Measurements from ENCODE around the gene EEF1A2. TPM values are rescaled to one million over a fixed set of nuclear protein-coding genes. Genes with fewer than 3 reads are reported as not detected.

EEF1A2 gene
- total RNA-seq, 1 experiment from 2014 or later = 32.0 TPM

GRCh38 chr20:63463400-63464288, 35.2 kb downstream of the EEF1A2 start:
- H3K27me3 Mint-ChIP-seq (ENCODE audit: insufficient read depth, unreplicated experiment) = peaks cover 59% of the 10 kb centered on the region

GRCh38 chr20:63462244-63462643, 36.6 kb downstream of the EEF1A2 start:
- ChIA-PET POLR2A (no interaction called here), CTCF (no interaction called here)
- Histone ChIP-seq H3K4me1 (no peaks in the 10 kb centered on the region), H3K9me3 (no peaks in the 10 kb centered on the region), H3K4me3 (ENCODE audit: low read depth, low read length) (no peak overlapping the region), H3K27me3 (replicated peaks; ENCODE audit: control insufficient read depth, insufficient read depth, low read length) (peaks cover 8% of the 10 kb centered on the region), H3K36me3 (ENCODE audit: control insufficient read depth, insufficient read depth, low read length) (no peaks in the 10 kb centered on the region)
- no peak for DNase-seq
- Mint-ChIP-seq H3K27ac (ENCODE audit: unreplicated experiment) (no peak overlapping the region), H3K4me3 (ENCODE audit: unreplicated experiment) (no peak overlapping the region), H3K27me3 (ENCODE audit: insufficient read depth, unreplicated experiment) (peaks cover 55% of the 10 kb centered on the region), H3K9me3 (ENCODE audit: unreplicated experiment) (no peaks in the 10 kb centered on the region), H3K4me1 (ENCODE audit: low read depth, unreplicated experiment) (no peaks in the 10 kb centered on the region), H3K36me3 (ENCODE audit: insufficient read depth, unreplicated experiment) (no peaks in the 10 kb centered on the region)
- TF ChIP-seq CTCF (IDR thresholded peaks at IDR 0.05; ENCODE audit: insufficient read depth in 1 of 2, low read depth in 1 of 2, low read length in 1 of 2, severe bottlenecking in 1 of 2, unreplicated experiment in 1 of 2) = no peak
- intact Hi-C loops (cut with micrococcal nuclease; ENCODE audit: unreplicated experiment) = no loop called here
- BruUV-seq (replicated peaks) = no TSS peak

More at GRCh38 chr20:63463400-63464288, 35.2 kb downstream of the EEF1A2 start:
- peaks cover 9% of the 10 kb centered on the region for H3K27me3 ChIP-seq (replicated peaks; ENCODE audit: control insufficient read depth, insufficient read depth, low read length)
- no peaks in the 10 kb centered on the region for H3K9me3 Mint-ChIP-seq (ENCODE audit: unreplicated experiment)
- intact Hi-C loops (cut with micrococcal nuclease; ENCODE audit: unreplicated experiment) = no loop called here
- no peaks in the 10 kb centered on the region for H3K4me1 Mint-ChIP-seq (ENCODE audit: low read depth, unreplicated experiment)
- POLR2A ChIA-PET = no interaction called here
- H3K36me3 Mint-ChIP-seq (ENCODE audit: insufficient read depth, unreplicated experiment) = no peaks in the 10 kb centered on the region
- no peak overlapping the region for H3K27ac Mint-ChIP-seq (ENCODE audit: unreplicated experiment)
- no peak for DNase-seq
- H3K36me3 ChIP-seq (ENCODE audit: control insufficient read depth, insufficient read depth, low read length) = no peaks in the 10 kb centered on the region
- H3K4me1 ChIP-seq = no peaks in the 10 kb centered on the region
- H3K4me3 Mint-ChIP-seq (ENCODE audit: unreplicated experiment) = no peak overlapping the region
- CTCF ChIA-PET = interaction anchor here (0.6 to 1.3 kb wide), 3 partner anchors 12 to 154 kb away, joined by 3 to 5 read pairs (median 4); no protein-coding TSS in a partner anchor
- no TSS peak for BruUV-seq (replicated peaks)
- H3K9me3 ChIP-seq = no peaks in the 10 kb centered on the region
- H3K4me3 ChIP-seq (ENCODE audit: low read depth, low read length) = no peak overlapping the region
- no peak for TF ChIP-seq CTCF (IDR thresholded peaks at IDR 0.05; ENCODE audit: insufficient read depth in 1 of 2, low read depth in 1 of 2, low read length in 1 of 2, severe bottlenecking in 1 of 2, unreplicated experiment in 1 of 2)

- Mint-ChIP-seq H3K4me3 (ENCODE audit: unreplicated experiment) (no peak overlapping the region), H3K4me1 (ENCODE audit: low read depth, unreplicated experiment) (no peaks in the 10 kb centered on the region), H3K27me3 (ENCODE audit: insufficient read depth, unreplicated experiment) (peaks cover 47% of the 10 kb centered on the region), H3K36me3 (ENCODE audit: insufficient read depth, unreplicated experiment) (no peaks in the 10 kb centered on the region), H3K27ac (ENCODE audit: unreplicated experiment) (no peak overlapping the region), H3K9me3 (ENCODE audit: unreplicated experiment) (no peaks in the 10 kb centered on the region)
- BruUV-seq (replicated peaks) = no TSS peak
- ChIA-PET POLR2A (no interaction called here), CTCF (interaction anchor here (0.8 to 1.0 kb wide), 2 partner anchors 9 to 77 kb away, joined by 3 read pairs; no protein-coding TSS in a partner anchor)
- DNase-seq = peak in 1 of 2 experiments; percentile 86
- intact Hi-C loops (cut with micrococcal nuclease; ENCODE audit: unreplicated experiment) = no loop called here
- no peaks in the 10 kb centered on the region for H3K9me3 ChIP-seq
- H3K36me3 ChIP-seq (ENCODE audit: control insufficient read depth, insufficient read depth, low read length) = no peaks in the 10 kb centered on the region
- H3K4me1 ChIP-seq = no peaks in the 10 kb centered on the region
- H3K4me3 ChIP-seq (ENCODE audit: low read depth, low read length) = no peak overlapping the region
- no peak for TF ChIP-seq CTCF (IDR thresholded peaks at IDR 0.05; ENCODE audit: insufficient read depth in 1 of 2, low read depth in 1 of 2, low read length in 1 of 2, severe bottlenecking in 1 of 2, unreplicated experiment in 1 of 2)
- H3K27me3 ChIP-seq (replicated peaks; ENCODE audit: control insufficient read depth, insufficient read depth, low read length) = peaks cover 10% of the 10 kb centered on the region
These were observed 37.6 kb downstream of the EEF1A2 start for GRCh38 chr20:63461104-63461763.

All from Caco-2 (cell line).